PC-3 (cell line): ENCODE results near the gene CRISPLD2.

Experiments used
- EZH2 ChIP-seq: fragments of 300-600 bp; sonication (generic); IDR thresholded peaks from one replicate; pipeline ENCODE4 v1.6.1; 2017; ENCODE audit warnings: antibody characterized with exemption, mild to moderate bottlenecking, low read length; ENCODE audit not compliant: unreplicated experiment
- EZH2phosphoT487 ChIP-seq: fragments of 300-600 bp; sonication (generic); IDR thresholded peaks from 2 replicates; pipeline ENCODE4 v1.6.1; 2018; ENCODE audit warnings: mild to moderate bottlenecking, antibody characterized with exemption, low read length, borderline replicate concordance
- TF ChIP-seq, protein P1 (sequence below): fragments of 300-600 bp; sonication (generic); conservative IDR thresholded peaks from 2 replicates; pipeline ENCODE4 v1.5.1; 2017; ENCODE audit warnings: antibody characterized with exemption, low read depth, mild to moderate bottlenecking, low read length

DNA sequence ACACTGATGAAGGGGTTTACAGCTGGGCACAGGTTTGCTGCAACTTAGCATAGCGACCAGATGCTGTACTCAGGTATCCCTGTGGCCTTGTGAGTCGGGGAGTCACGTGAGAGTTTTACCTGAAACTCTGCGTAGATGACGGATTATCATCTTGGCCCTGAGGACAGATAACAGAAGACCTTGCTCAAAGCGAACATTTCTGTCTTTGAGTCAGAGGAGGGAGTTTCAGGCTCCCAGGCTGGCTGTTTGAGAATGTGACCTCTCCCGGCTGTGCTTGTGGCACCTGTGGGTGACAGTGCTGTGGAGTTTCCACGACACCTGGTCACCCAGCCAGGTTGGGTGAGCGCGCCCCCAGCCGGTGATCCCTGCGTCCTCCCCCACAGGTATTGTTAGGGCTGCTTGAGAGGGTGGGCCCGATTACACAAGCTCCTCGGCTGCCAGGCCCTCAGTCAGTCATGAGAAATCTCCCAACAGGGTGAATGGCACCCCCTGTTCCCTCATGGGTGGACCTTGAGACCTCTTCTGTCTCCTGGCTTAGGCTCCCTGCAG lies 44.4 kb upstream of the CRISPLD2 start:
- TF ChIP-seq EZH2 (no peak), EZH2phosphoT487 (no peak)
- TF ChIP-seq, protein P1, sequence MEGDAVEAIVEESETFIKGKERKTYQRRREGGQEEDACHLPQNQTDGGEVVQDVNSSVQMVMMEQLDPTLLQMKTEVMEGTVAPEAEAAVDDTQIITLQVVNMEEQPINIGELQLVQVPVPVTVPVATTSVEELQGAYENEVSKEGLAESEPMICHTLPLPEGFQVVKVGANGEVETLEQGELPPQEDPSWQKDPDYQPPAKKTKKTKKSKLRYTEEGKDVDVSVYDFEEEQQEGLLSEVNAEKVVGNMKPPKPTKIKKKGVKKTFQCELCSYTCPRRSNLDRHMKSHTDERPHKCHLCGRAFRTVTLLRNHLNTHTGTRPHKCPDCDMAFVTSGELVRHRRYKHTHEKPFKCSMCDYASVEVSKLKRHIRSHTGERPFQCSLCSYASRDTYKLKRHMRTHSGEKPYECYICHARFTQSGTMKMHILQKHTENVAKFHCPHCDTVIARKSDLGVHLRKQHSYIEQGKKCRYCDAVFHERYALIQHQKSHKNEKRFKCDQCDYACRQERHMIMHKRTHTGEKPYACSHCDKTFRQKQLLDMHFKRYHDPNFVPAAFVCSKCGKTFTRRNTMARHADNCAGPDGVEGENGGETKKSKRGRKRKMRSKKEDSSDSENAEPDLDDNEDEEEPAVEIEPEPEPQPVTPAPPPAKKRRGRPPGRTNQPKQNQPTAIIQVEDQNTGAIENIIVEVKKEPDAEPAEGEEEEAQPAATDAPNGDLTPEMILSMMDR, result no peak
